WTC11 (cell line): ENCODE data around the gene CCDC154. TPM values are rescaled to one million over a fixed set of nuclear protein-coding genes. Genes with fewer than 3 reads are reported as not detected.

Experiments used
- ATAC-seq: fragments of 200-7000 bp; cut with Tn5 transposase; 2 replicates; pipeline ENCODE4 v1.10.0; 2021; ENCODE audit warnings: mild to moderate bottlenecking, moderate library complexity
- CTCF ChIA-PET: fragments of 300-600 bp; sonication (Branson Sonifier 250); formaldehyde crosslinking; loops from one replicate; lab custom pipeline; 2021; ENCODE audit warnings: antibody characterized with exemption; lab: Charles Lee
- POLR2A ChIA-PET: fragments of 350-600 bp; sonication (Branson Sonifier 250); formaldehyde crosslinking; loops from one replicate; lab custom pipeline; 2021; ENCODE audit warnings: antibody characterized with exemption; lab: Charles Lee
- DNase-seq: peaks from one replicate; pipeline ENCODE4 v3.0.0; 2021; ENCODE audit warnings: low spot score
- H3K27ac Mint-ChIP-seq: 2 replicates; pipeline ENCODE4 v1.8.0; 2021; ENCODE audit warnings: mixed read lengths
- H3K27me3 Mint-ChIP-seq: 2 replicates; pipeline ENCODE4 v1.8.0; 2021; ENCODE audit warnings: low read depth, mild to moderate bottlenecking, moderate library complexity, mixed read lengths
- H3K36me3 Mint-ChIP-seq: 2 replicates; pipeline ENCODE4 v1.8.0; 2021; ENCODE audit warnings: mixed read lengths
- H3K4me1 Mint-ChIP-seq: 2 replicates; pipeline ENCODE4 v1.8.0; 2022; ENCODE audit warnings: mixed read lengths
- H3K4me3 Mint-ChIP-seq: 2 replicates; pipeline ENCODE4 v1.8.0; 2021; ENCODE audit warnings: mild to moderate bottlenecking, moderate library complexity, mixed read lengths
- H3K9me3 Mint-ChIP-seq: 2 replicates; pipeline ENCODE4 v1.8.0; 2021; ENCODE audit warnings: mixed read lengths
- E2F4 ChIP-seq: sonication (generic); formaldehyde crosslinking; IDR thresholded peaks from 2 replicates; pipeline ENCODE4 v1.8.1; 2022; ENCODE audit warnings: low read depth, mild to moderate bottlenecking, moderate library complexity, missing genetic modification reagents, borderline replicate concordance
- HMGA2 ChIP-seq: fragments of 250-450 bp; sonication (Bioruptor Pico); IDR thresholded peaks from 2 replicates; pipeline ENCODE4 v1.4.0; 2021; ENCODE audit warnings: mild to moderate bottlenecking, moderate library complexity
- JAZF1 ChIP-seq: fragments of 250-450 bp; sonication (Bioruptor Pico); IDR thresholded peaks from 2 replicates; pipeline ENCODE4 v1.9.0; 2021; ENCODE audit warnings: moderate library complexity, mild to moderate bottlenecking, inconsistent platforms
- NFATC4 ChIP-seq: fragments of 250-450 bp; sonication (Bioruptor Pico); IDR thresholded peaks from 2 replicates; pipeline ENCODE4 v1.9.0; 2021; ENCODE audit warnings: mild to moderate bottlenecking
- NR2C2 ChIP-seq: sonication (generic); formaldehyde crosslinking; IDR thresholded peaks from 2 replicates; pipeline ENCODE4 v1.8.0; 2022; ENCODE audit warnings: mild to moderate bottlenecking, missing genetic modification reagents
- SOX15 ChIP-seq: fragments of 250-450 bp; sonication (Bioruptor Pico); IDR thresholded peaks from 2 replicates; pipeline ENCODE4 v1.9.0; 2021; ENCODE audit warnings: mild to moderate bottlenecking
- STAT6 ChIP-seq: sonication (generic); formaldehyde crosslinking; conservative IDR thresholded peaks from 2 replicates; pipeline ENCODE4 v1.8.1; 2023; ENCODE audit warnings: mild to moderate bottlenecking, low read depth, missing genetic modification reagents, moderate library complexity
- TCF7 ChIP-seq: sonication (generic); formaldehyde crosslinking; IDR thresholded peaks from 2 replicates; pipeline ENCODE4 v1.8.0; 2022; ENCODE audit warnings: mild to moderate bottlenecking, low read depth, missing genetic modification reagents, moderate library complexity
- ZMAT4 ChIP-seq: fragments of 250-450 bp; sonication (Bioruptor Pico); IDR thresholded peaks from 2 replicates; pipeline ENCODE4 v1.9.0; 2021; ENCODE audit warnings: mild to moderate bottlenecking
- ZNF416 ChIP-seq: fragments of 250-450 bp; sonication (Bioruptor Pico); IDR thresholded peaks from 2 replicates; pipeline ENCODE4 v1.9.0; 2021; ENCODE audit warnings: mild to moderate bottlenecking, inconsistent platforms
- ZNF423 ChIP-seq: fragments of 250-450 bp; sonication (Bioruptor Pico); IDR thresholded peaks from 2 replicates; pipeline ENCODE4 v2.1.2; 2022; ENCODE audit warnings: mild to moderate bottlenecking, moderate library complexity
- total RNA-seq: library from RNA; stranded (reverse); gene quantifications from 3 replicates; pipeline ENCODE4 v1.2.3, GENCODE V29; 2021
- TF ChIP-seq, protein P1 (sequence below): sonication (generic); formaldehyde crosslinking; IDR thresholded peaks from 2 replicates; pipeline ENCODE4 v1.8.0; 2022; ENCODE audit warnings: mild to moderate bottlenecking, missing genetic modification reagents
- TF ChIP-seq, protein P2 (sequence below): sonication (generic); formaldehyde crosslinking; IDR thresholded peaks from 2 replicates; pipeline ENCODE4 v1.8.0; 2022; ENCODE audit warnings: mild to moderate bottlenecking, missing genetic modification reagents
- TF ChIP-seq, protein P3 (sequence below): fragments of 250-450 bp; sonication (Bioruptor Pico); IDR thresholded peaks from 2 replicates; pipeline ENCODE4 v2.1.2; 2022; ENCODE audit warnings: mild to moderate bottlenecking, moderate library complexity

CCDC154 gene
- total RNA-seq, 1 experiment from 2014 or later: 0.46 TPM

DNA sequence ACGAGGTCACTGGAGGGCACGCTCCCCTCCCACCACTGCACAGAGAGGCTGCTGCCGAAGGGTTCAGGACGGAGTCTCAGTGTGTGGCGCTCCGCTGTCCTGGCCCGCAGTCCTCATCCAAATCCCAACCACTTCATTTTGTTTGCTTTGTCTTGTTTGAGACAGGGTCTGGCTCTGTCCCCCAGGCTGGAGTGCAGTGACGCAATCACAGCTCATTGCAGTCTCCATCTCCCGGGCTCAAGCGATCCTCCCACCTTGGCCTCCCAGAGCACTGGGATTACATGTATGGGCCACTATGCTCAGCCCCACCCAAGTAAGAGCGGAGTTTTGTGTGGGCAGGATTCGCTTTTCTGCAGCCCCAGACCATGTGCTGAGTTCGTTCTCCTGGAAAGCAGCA lies 42.6 kb downstream of the CCDC154 start (continued):
- TF ChIP-seq ZNF416 (CRISPR knock-in tag): no peak

DNA sequence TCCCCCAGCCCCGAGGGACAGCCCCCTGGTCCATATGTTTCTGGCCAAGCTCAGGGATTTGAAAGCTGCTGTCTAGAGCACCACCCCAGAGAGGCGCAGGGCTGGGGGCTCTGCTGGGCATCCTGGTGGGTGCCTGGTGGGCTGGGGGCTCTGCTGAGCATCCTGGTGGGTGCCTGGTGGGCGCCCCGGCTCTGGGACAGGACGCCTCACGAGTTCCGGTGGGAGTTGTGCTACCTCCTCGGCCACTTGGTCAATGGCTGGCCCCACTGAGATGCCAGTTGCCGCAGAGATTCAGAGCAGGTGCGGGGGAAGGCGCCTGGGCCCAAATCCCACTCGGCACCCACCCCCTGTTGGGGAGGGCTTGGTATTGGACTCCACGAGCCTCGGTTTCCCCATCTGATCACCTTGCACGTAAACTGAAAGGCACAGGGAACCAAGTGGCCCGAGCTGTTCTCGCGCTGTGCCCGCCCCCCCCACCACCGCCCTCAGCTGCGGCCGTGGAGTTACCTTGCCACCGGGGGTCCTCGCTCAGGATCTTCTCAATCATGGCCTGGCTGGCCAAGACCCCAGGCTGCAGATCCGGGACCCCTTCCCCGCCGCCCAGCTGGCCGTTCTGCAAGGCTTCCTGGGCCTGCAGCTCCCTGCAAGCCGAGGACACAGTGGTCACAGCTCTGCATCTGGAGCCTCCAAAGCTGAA lies 43.1 kb downstream of the CCDC154 start:
- no peaks in the 10 kb centered on the region for H3K4me1 Mint-ChIP-seq
- no peak overlapping the region for H3K27ac Mint-ChIP-seq
- DNase-seq (no peak), ATAC-seq (no peak)
- TF ChIP-seq STAT6 (CRISPR knock-in tag): no peak
- TF ChIP-seq NR2C2 (CRISPR knock-in tag): no peak
- TF ChIP-seq ZNF423 (CRISPR knock-in tag): no peak
- TF ChIP-seq NFATC4 (CRISPR knock-in tag): no peak
- TF ChIP-seq TCF7 (CRISPR knock-in tag): no peak
- TF ChIP-seq HMGA2 (CRISPR knock-in tag): no peak
- no peaks in the 10 kb centered on the region for H3K27me3 Mint-ChIP-seq
- H3K9me3 Mint-ChIP-seq: no peaks in the 10 kb centered on the region
- CTCF ChIA-PET: no interaction called here
- H3K4me3 Mint-ChIP-seq: no peak overlapping the region
- POLR2A ChIA-PET: no interaction called here
- H3K36me3 Mint-ChIP-seq: peaks cover 11% of the 10 kb centered on the region; the same call in 1 of the 2 replicates

GRCh38 chr16:1398826-1399581 lies 45.4 kb downstream of the CCDC154 start:
- Mint-ChIP-seq H3K36me3 (peaks cover 11% of the 10 kb centered on the region; the same call in 1 of the 2 replicates), H3K4me3 (no peak overlapping the region), H3K27me3 (no peaks in the 10 kb centered on the region), H3K4me1 (no peaks in the 10 kb centered on the region), H3K27ac (no peak overlapping the region), H3K9me3 (no peaks in the 10 kb centered on the region)
- CTCF ChIA-PET: interaction anchor here (0.5 kb wide), 1 partner anchor 68 kb away, joined by 3 read pairs; no protein-coding TSS in a partner anchor
- no peak for DNase-seq
- ATAC-seq: no peak
- POLR2A ChIA-PET: no interaction called here
- TF ChIP-seq ZMAT4 (CRISPR knock-in tag) (no peak), HMGA2 (CRISPR knock-in tag) (no peak), NFATC4 (CRISPR knock-in tag) (no peak)

DNA sequence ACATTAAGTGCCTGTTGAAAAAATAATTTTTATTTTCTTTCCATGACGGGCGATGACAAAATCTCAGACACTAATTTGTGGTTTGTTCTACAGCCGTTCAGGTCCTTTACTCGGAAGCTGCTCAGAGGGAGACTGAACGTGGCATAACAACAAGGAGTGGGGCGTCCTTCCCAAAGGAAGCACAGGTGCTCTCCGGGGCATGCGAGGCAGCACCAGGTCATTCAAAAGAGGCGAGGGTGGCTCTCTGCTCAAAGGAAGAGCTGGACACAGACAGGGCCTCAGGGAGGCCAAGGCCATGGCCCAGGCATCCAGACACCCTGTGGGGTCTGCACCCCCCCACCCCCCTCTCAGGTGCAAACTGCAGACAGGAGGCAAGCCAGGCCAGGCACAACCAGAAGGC lies 46.0 kb downstream of the CCDC154 start:
- peaks cover 11% of the 10 kb centered on the region; the same call in 1 of the 2 replicates for H3K36me3 Mint-ChIP-seq
- TF ChIP-seq, protein P1, sequence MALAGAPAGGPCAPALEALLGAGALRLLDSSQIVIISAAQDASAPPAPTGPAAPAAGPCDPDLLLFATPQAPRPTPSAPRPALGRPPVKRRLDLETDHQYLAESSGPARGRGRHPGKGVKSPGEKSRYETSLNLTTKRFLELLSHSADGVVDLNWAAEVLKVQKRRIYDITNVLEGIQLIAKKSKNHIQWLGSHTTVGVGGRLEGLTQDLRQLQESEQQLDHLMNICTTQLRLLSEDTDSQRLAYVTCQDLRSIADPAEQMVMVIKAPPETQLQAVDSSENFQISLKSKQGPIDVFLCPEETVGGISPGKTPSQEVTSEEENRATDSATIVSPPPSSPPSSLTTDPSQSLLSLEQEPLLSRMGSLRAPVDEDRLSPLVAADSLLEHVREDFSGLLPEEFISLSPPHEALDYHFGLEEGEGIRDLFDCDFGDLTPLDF (CRISPR knock-in tag): no peak
- no peak for TF ChIP-seq E2F4
- TF ChIP-seq SOX15 (CRISPR knock-in tag): no peak
- TF ChIP-seq, protein P2, sequence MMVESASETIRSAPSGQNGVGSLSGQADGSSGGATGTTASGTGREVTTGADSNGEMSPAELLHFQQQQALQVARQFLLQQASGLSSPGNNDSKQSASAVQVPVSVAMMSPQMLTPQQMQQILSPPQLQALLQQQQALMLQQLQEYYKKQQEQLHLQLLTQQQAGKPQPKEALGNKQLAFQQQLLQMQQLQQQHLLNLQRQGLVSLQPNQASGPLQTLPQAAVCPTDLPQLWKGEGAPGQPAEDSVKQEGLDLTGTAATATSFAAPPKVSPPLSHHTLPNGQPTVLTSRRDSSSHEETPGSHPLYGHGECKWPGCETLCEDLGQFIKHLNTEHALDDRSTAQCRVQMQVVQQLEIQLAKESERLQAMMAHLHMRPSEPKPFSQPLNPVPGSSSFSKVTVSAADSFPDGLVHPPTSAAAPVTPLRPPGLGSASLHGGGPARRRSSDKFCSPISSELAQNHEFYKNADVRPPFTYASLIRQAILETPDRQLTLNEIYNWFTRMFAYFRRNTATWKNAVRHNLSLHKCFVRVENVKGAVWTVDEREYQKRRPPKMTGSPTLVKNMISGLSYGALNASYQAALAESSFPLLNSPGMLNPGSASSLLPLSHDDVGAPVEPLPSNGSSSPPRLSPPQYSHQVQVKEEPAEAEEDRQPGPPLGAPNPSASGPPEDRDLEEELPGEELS (CRISPR knock-in tag): no peak
- TF ChIP-seq NFATC4 (CRISPR knock-in tag): no peak
- no peak for TF ChIP-seq JAZF1 (CRISPR knock-in tag)
- no peak for TF ChIP-seq ZNF416 (CRISPR knock-in tag)
- TF ChIP-seq, protein P3, sequence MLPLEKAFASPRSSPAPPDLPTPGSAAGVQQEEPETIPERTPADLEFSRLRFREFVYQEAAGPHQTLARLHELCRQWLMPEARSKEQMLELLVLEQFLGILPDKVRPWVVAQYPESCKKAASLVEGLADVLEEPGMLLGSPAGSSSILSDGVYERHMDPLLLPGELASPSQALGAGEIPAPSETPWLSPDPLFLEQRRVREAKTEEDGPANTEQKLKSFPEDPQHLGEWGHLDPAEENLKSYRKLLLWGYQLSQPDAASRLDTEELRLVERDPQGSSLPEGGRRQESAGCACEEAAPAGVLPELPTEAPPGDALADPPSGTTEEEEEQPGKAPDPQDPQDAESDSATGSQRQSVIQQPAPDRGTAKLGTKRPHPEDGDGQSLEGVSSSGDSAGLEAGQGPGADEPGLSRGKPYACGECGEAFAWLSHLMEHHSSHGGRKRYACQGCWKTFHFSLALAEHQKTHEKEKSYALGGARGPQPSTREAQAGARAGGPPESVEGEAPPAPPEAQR (CRISPR knock-in tag): no peak
- POLR2A ChIA-PET: no interaction called here
- no peak for ATAC-seq
- no peak for DNase-seq
- no peaks in the 10 kb centered on the region for H3K27me3 Mint-ChIP-seq
- H3K9me3 Mint-ChIP-seq: no peaks in the 10 kb centered on the region
- H3K4me1 Mint-ChIP-seq: no peaks in the 10 kb centered on the region
- CTCF ChIA-PET: no interaction called here
- no peak overlapping the region for H3K4me3 Mint-ChIP-seq
- H3K27ac Mint-ChIP-seq: no peak overlapping the region
